HL-60 (cell line): Measurements from ENCODE around the gene RERE.

Experiments
- DNase-seq, 2 experiments: peaks; one replicate each; pipeline ENCODE4 v3.0.0-alpha.2; 2010 to 2020; ENCODE audit warnings: low read depth in 1 of 2, low spot score in 1 of 2
- H3K27ac ChIP-seq: fragments of 250-450 bp; sonication (Bioruptor Pico); replicated peaks from 2 replicates; pipeline ENCODE4 v1.5.1; 2020; ENCODE audit warnings: mild to moderate bottlenecking, moderate library complexity
- H3K27me3 ChIP-seq: fragments of 250-450 bp; sonication (Bioruptor Pico); 2 replicates; pipeline ENCODE4 v1.5.1; 2021; ENCODE audit warnings: mild to moderate bottlenecking, moderate library complexity; ENCODE audit not compliant: insufficient read depth, poor library complexity, severe bottlenecking
- H3K4me3 ChIP-seq: replicated peaks from 2 replicates; pipeline ENCODE4 v1.5.1; 2011; ENCODE audit warnings: mild to moderate bottlenecking, control low read depth, low read length; ENCODE audit not compliant: insufficient read depth
- GABPA ChIP-seq: IDR thresholded peaks from 2 replicates; pipeline ENCODE4 v1.6.1; 2012; ENCODE audit warnings: low read depth
- POLR2AphosphoS5 ChIP-seq: IDR thresholded peaks from 2 replicates; pipeline ENCODE4 v1.6.1; 2012; ENCODE audit warnings: low read depth
- SPI1 ChIP-seq: IDR thresholded peaks from 2 replicates; pipeline ENCODE4 v1.6.1; 2012; ENCODE audit warnings: low read depth, mild to moderate bottlenecking, borderline replicate concordance
- TF ChIP-seq, protein P1 (sequence below): IDR thresholded peaks from 2 replicates; pipeline ENCODE4 v1.6.1; 2012; ENCODE audit warnings: low read depth; ENCODE audit not compliant: insufficient replicate concordance
- TF ChIP-seq, protein P2 (sequence below): IDR thresholded peaks from one replicate; pipeline ENCODE4 v1.5.1; 2011; ENCODE audit warnings: low read length, control low read depth, inconsistent platforms; ENCODE audit not compliant: insufficient read depth

The RERE gene

DNA sequence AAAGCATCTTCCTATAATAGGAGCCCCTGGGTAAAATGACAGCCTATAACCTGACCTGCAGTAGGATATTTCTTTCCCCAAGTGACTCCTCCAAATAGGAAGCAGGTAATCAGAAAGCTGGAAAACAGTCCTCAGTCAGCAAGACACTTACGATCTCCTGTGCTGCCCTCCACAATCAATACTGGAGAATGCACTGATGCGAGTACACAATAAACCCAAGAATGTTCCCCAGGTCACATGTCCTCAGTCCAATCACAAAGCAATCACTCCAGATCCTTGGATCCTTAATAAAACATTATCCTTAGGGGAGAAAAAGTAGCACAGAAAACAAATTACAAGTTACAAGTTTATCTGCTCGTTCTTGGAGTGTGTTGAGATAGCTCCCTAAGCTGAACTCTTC lies 266.4 kb downstream of the RERE start:
- TF ChIP-seq SPI1: no peak
- TF ChIP-seq GABPA: no peak
- TF ChIP-seq, protein P1, sequence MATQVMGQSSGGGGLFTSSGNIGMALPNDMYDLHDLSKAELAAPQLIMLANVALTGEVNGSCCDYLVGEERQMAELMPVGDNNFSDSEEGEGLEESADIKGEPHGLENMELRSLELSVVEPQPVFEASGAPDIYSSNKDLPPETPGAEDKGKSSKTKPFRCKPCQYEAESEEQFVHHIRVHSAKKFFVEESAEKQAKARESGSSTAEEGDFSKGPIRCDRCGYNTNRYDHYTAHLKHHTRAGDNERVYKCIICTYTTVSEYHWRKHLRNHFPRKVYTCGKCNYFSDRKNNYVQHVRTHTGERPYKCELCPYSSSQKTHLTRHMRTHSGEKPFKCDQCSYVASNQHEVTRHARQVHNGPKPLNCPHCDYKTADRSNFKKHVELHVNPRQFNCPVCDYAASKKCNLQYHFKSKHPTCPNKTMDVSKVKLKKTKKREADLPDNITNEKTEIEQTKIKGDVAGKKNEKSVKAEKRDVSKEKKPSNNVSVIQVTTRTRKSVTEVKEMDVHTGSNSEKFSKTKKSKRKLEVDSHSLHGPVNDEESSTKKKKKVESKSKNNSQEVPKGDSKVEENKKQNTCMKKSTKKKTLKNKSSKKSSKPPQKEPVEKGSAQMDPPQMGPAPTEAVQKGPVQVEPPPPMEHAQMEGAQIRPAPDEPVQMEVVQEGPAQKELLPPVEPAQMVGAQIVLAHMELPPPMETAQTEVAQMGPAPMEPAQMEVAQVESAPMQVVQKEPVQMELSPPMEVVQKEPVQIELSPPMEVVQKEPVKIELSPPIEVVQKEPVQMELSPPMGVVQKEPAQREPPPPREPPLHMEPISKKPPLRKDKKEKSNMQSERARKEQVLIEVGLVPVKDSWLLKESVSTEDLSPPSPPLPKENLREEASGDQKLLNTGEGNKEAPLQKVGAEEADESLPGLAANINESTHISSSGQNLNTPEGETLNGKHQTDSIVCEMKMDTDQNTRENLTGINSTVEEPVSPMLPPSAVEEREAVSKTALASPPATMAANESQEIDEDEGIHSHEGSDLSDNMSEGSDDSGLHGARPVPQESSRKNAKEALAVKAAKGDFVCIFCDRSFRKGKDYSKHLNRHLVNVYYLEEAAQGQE: no peak
- TF ChIP-seq POLR2AphosphoS5: no peak
- TF ChIP-seq, protein P2, sequence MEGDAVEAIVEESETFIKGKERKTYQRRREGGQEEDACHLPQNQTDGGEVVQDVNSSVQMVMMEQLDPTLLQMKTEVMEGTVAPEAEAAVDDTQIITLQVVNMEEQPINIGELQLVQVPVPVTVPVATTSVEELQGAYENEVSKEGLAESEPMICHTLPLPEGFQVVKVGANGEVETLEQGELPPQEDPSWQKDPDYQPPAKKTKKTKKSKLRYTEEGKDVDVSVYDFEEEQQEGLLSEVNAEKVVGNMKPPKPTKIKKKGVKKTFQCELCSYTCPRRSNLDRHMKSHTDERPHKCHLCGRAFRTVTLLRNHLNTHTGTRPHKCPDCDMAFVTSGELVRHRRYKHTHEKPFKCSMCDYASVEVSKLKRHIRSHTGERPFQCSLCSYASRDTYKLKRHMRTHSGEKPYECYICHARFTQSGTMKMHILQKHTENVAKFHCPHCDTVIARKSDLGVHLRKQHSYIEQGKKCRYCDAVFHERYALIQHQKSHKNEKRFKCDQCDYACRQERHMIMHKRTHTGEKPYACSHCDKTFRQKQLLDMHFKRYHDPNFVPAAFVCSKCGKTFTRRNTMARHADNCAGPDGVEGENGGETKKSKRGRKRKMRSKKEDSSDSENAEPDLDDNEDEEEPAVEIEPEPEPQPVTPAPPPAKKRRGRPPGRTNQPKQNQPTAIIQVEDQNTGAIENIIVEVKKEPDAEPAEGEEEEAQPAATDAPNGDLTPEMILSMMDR: no peak
- no peak for DNase-seq

DNA sequence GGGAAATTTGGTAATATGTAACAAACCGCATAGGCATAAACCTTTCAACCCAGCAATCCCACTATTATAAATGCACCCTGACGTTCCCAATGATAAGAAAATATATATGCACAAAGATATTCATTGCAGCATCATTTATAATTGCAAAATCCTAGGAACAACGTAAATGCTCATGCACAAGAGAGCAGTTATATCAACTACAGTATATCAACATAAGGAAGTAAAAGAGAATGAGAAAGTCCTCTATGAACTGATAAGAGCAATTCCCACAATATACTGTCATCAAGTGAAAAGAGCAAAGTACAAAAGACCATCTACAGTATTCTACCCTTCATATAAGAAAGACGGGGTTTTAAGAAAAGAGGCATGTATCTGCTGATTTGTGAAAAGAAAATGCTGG lies 269.6 kb downstream of the RERE start:
- Histone ChIP-seq H3K27ac (peak overlapping the region; percentile 12; the same call in 1 of the 2 replicates), H3K27me3 (no peaks in the 10 kb centered on the region), H3K4me3 (no peak overlapping the region)
- TF ChIP-seq, protein P1: no peak
- TF ChIP-seq GABPA: no peak
- TF ChIP-seq, protein P2: no peak
- TF ChIP-seq POLR2AphosphoS5: no peak
- TF ChIP-seq SPI1: no peak
- peak in 1 of 2 experiments; percentile 9 for DNase-seq

More for the DNA sequence above, 266.4 kb downstream of the RERE start:
- Histone ChIP-seq H3K4me3 (no peak overlapping the region), H3K27me3 (no peaks in the 10 kb centered on the region), H3K27ac (no peak overlapping the region)

DNA sequence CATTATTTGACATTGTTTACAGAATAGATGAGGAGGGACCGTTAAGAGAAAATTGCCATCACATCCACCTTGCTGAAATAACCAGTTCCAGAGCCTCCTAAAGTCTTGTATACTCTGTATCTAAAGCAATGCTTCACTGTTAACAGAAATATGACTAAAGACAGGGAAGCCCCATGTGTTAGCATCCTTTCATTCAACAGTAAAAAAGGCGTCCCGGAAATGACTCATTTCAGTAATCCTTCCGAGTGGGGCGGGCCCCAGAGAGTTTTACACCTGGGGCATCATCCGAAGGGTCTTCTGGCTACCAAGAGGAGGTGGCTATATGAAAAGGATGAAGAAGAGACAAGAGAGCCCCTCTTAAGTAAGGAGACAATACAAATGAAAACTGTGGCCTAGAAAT lies 272.4 kb downstream of the RERE start:
- no peak for DNase-seq
- Histone ChIP-seq H3K4me3 (no peak overlapping the region), H3K27ac (no peak overlapping the region), H3K27me3 (no peaks in the 10 kb centered on the region)
- TF ChIP-seq, protein P1: no peak
- TF ChIP-seq POLR2AphosphoS5 (no peak), GABPA (no peak), SPI1 (no peak)
- TF ChIP-seq, protein P2: no peak
